Measurements from ENCODE around the gene TRIP12. TPM values are rescaled to one million over a fixed set of nuclear protein-coding genes. Genes with fewer than 3 reads are reported as not detected.
"Not testable (repeated sequence)": the region's sequence is repeated elsewhere in the genome, so short reads cannot be mapped to it uniquely, and the experiment has no call there.

The TRIP12 gene
- total and polyA plus RNA-seq, 2 experiments from 2014 or later = 21.5 to 133 TPM

DNA sequence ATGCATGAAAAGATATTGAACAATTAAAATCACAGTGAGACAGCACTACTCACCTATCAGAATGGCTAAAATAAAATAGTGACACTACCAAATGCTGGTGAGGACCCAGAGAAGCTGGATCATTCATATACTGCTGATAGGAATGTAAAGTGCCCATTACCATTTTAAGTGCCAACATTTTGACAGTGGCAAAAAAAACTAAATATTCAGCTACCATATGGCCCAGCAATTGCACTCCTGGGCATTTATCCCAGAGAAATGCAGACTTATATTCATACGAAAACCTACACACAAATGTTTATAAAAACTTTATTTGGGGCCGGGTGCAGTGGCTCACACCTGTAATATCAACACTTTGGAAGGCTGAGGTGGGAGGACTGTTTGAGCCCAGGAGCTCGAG, 48.1 kb upstream of the TRIP12 start:
- H3K79me2 ChIP-seq (replicated peaks; ENCODE audit: insufficient read depth) = 0 out of 2 replicates have a peak, but pooled peaks cover 3% of the 10 kb centered on the region
- no peak overlapping the region for H3K27ac ChIP-seq (ENCODE audit: low read depth)
- no peaks in the 10 kb centered on the region for H3F3A ChIP-seq (replicated peaks; ENCODE audit: low read depth)
- H3K27me3 ChIP-seq (ENCODE audit: insufficient read depth) = no peaks in the 10 kb centered on the region
- H4K20me1 ChIP-seq (replicated peaks; ENCODE audit: insufficient read depth) = no peaks in the 10 kb centered on the region
- H2AFZ ChIP-seq = no peak overlapping the region
- H3K4me2 ChIP-seq = no peak overlapping the region
- no peaks in the 10 kb centered on the region; the same call in 2 of the 3 replicates for H3K36me3 Mint-ChIP-seq (ENCODE audit: low read depth)
- DNase-seq (ENCODE audit: low spot score) (no peak), ATAC-seq (no peak)
- no peaks in the 10 kb centered on the region for H3K9me2 ChIP-seq (ENCODE audit: insufficient read depth)
- no peak overlapping the region for H3K4me3 ChIP-seq
- TF ChIP-seq CREB1 (CRISPR knock-in tag; IDR thresholded peaks at IDR 0.05; ENCODE audit: low read depth) = no peak
- TF ChIP-seq, protein P1, sequence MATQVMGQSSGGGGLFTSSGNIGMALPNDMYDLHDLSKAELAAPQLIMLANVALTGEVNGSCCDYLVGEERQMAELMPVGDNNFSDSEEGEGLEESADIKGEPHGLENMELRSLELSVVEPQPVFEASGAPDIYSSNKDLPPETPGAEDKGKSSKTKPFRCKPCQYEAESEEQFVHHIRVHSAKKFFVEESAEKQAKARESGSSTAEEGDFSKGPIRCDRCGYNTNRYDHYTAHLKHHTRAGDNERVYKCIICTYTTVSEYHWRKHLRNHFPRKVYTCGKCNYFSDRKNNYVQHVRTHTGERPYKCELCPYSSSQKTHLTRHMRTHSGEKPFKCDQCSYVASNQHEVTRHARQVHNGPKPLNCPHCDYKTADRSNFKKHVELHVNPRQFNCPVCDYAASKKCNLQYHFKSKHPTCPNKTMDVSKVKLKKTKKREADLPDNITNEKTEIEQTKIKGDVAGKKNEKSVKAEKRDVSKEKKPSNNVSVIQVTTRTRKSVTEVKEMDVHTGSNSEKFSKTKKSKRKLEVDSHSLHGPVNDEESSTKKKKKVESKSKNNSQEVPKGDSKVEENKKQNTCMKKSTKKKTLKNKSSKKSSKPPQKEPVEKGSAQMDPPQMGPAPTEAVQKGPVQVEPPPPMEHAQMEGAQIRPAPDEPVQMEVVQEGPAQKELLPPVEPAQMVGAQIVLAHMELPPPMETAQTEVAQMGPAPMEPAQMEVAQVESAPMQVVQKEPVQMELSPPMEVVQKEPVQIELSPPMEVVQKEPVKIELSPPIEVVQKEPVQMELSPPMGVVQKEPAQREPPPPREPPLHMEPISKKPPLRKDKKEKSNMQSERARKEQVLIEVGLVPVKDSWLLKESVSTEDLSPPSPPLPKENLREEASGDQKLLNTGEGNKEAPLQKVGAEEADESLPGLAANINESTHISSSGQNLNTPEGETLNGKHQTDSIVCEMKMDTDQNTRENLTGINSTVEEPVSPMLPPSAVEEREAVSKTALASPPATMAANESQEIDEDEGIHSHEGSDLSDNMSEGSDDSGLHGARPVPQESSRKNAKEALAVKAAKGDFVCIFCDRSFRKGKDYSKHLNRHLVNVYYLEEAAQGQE (IDR thresholded peaks at IDR 0.05; ENCODE audit: unreplicated experiment) = no peak
- TF ChIP-seq, protein P2, sequence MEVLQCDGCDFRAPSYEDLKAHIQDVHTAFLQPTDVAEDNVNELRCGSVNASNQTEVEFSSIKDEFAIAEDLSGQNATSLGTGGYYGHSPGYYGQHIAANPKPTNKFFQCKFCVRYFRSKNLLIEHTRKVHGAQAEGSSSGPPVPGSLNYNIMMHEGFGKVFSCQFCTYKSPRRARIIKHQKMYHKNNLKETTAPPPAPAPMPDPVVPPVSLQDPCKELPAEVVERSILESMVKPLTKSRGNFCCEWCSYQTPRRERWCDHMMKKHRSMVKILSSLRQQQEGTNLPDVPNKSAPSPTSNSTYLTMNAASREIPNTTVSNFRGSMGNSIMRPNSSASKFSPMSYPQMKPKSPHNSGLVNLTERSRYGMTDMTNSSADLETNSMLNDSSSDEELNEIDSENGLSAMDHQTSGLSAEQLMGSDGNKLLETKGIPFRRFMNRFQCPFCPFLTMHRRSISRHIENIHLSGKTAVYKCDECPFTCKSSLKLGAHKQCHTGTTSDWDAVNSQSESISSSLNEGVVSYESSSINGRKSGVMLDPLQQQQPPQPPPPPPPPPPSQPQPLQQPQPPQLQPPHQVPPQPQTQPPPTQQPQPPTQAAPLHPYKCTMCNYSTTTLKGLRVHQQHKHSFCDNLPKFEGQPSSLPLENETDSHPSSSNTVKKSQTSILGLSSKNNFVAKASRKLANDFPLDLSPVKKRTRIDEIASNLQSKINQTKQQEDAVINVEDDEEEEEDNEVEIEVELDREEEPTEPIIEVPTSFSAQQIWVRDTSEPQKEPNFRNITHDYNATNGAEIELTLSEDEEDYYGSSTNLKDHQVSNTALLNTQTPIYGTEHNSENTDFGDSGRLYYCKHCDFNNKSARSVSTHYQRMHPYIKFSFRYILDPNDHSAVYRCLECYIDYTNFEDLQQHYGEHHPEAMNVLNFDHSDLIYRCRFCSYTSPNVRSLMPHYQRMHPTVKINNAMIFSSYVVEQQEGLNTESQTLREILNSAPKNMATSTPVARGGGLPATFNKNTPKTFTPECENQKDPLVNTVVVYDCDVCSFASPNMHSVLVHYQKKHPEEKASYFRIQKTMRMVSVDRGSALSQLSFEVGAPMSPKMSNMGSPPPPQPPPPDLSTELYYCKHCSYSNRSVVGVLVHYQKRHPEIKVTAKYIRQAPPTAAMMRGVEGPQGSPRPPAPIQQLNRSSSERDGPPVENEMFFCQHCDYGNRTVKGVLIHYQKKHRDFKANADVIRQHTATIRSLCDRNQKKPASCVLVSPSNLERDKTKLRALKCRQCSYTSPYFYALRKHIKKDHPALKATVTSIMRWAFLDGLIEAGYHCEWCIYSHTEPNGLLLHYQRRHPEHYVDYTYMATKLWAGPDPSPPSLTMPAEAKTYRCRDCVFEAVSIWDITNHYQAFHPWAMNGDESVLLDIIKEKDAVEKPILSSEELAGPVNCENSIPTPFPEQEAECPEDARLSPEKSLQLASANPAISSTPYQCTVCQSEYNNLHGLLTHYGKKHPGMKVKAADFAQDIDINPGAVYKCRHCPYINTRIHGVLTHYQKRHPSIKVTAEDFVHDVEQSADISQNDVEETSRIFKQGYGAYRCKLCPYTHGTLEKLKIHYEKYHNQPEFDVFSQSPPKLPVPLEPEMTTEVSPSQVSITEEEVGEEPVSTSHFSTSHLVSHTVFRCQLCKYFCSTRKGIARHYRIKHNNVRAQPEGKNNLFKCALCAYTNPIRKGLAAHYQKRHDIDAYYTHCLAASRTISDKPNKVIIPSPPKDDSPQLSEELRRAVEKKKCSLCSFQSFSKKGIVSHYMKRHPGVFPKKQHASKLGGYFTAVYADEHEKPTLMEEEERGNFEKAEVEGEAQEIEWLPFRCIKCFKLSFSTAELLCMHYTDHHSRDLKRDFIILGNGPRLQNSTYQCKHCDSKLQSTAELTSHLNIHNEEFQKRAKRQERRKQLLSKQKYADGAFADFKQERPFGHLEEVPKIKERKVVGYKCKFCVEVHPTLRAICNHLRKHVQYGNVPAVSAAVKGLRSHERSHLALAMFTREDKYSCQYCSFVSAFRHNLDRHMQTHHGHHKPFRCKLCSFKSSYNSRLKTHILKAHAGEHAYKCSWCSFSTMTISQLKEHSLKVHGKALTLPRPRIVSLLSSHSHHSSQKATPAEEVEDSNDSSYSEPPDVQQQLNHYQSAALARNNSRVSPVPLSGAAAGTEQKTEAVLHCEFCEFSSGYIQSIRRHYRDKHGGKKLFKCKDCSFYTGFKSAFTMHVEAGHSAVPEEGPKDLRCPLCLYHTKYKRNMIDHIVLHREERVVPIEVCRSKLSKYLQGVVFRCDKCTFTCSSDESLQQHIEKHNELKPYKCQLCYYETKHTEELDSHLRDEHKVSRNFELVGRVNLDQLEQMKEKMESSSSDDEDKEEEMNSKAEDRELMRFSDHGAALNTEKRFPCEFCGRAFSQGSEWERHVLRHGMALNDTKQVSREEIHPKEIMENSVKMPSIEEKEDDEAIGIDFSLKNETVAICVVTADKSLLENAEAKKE (CRISPR knock-in tag; IDR thresholded peaks at IDR 0.05) = no peak
- no peak for TF ChIP-seq CTCF (conservative IDR thresholded peaks at IDR 0.05; ENCODE audit: low read depth in 2 of 2)
- TF ChIP-seq EZH2 (IDR thresholded peaks at IDR 0.05; ENCODE audit: low read depth, unreplicated experiment) = no peak
- no peak for TF ChIP-seq EZH2phosphoT487 (IDR thresholded peaks at IDR 0.05; ENCODE audit: unreplicated experiment)
- no peak for TF ChIP-seq ETS1 (IDR thresholded peaks at IDR 0.05)
- TF ChIP-seq ZNF114 (CRISPR knock-in tag; IDR thresholded peaks at IDR 0.05) = no peak
- TF ChIP-seq ZNF331 (CRISPR knock-in tag; IDR thresholded peaks at IDR 0.05; ENCODE audit: low read depth) = no peak
- no peak for TF ChIP-seq POLR2AphosphoS5 (IDR thresholded peaks at IDR 0.05; ENCODE audit: low read depth)
- H3K9me3 Mint-ChIP-seq = no peaks in the 10 kb centered on the region; the same call in 2 of the 3 replicates
- no peaks in the 10 kb centered on the region for H3K4me1 ChIP-seq (ENCODE audit: insufficient read depth)
- H3K36me3 ChIP-seq (ENCODE audit: insufficient read depth) = no peaks in the 10 kb centered on the region
- no peak overlapping the region for H3K27ac Mint-ChIP-seq
- H3K27me3 Mint-ChIP-seq (ENCODE audit: insufficient read depth, low read depth, poor library complexity) = no peaks in the 10 kb centered on the region
- no peaks in the 10 kb centered on the region for H3K4me1 Mint-ChIP-seq
- H3K4me3 Mint-ChIP-seq = no peak overlapping the region

DNA sequence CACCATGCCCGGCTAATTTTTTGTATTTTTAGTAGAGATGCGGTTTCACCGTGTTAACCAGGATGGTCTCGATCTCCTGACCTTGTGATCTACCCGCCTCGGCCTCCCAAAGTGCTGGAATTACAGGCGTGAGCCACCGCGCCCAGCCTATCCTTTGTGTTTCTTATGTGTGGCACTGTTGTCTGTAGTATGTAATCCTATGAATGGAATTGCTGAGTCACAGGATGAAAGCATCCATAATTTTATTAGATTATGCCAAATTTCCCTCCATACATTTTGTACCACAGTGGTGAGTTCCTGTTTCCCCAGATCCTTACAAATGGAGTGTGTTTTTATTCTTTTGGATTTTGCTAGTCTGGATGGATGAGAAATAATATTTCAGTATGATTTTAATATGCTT, 41.8 kb upstream of the TRIP12 start:
- not testable (repeated sequence) for H3K27ac ChIP-seq (ENCODE audit: low read depth); H3K4me2 ChIP-seq; H3F3A ChIP-seq (replicated peaks; ENCODE audit: low read depth); H3K27ac Mint-ChIP-seq; H3K36me3 ChIP-seq (ENCODE audit: insufficient read depth); H4K20me1 ChIP-seq (replicated peaks; ENCODE audit: insufficient read depth); DNase-seq (ENCODE audit: low spot score); H3K4me3 Mint-ChIP-seq; H3K9me3 Mint-ChIP-seq; H3K27me3 ChIP-seq (ENCODE audit: insufficient read depth); H3K27me3 Mint-ChIP-seq (ENCODE audit: insufficient read depth, low read depth, poor library complexity); H3K79me2 ChIP-seq (replicated peaks; ENCODE audit: insufficient read depth); H3K36me3 Mint-ChIP-seq (ENCODE audit: low read depth); H3K4me3 ChIP-seq; H3K9me2 ChIP-seq (ENCODE audit: insufficient read depth); H2AFZ ChIP-seq; H3K4me1 ChIP-seq (ENCODE audit: insufficient read depth); H3K4me1 Mint-ChIP-seq; ATAC-seq

All from GM23338 (cell line).